GM20000 (cell line): Measurements from ENCODE around the gene PRDM4.
"Not testable (repeated sequence)": the region's sequence is repeated elsewhere in the genome, so short reads cannot be mapped to it uniquely, and the experiment has no call there.

Source experiments
- DNase-seq: peaks from one replicate; pipeline ENCODE4 v3.0.0; 2012; ENCODE audit warnings: low spot score
- TF ChIP-seq, protein P1 (sequence below): IDR thresholded peaks from 2 replicates; pipeline ENCODE4 v1.5.1; 2012; ENCODE audit warnings: mild to moderate bottlenecking, control low read depth; ENCODE audit errors: extremely low read depth, missing control alignments

The PRDM4 gene

DNA sequence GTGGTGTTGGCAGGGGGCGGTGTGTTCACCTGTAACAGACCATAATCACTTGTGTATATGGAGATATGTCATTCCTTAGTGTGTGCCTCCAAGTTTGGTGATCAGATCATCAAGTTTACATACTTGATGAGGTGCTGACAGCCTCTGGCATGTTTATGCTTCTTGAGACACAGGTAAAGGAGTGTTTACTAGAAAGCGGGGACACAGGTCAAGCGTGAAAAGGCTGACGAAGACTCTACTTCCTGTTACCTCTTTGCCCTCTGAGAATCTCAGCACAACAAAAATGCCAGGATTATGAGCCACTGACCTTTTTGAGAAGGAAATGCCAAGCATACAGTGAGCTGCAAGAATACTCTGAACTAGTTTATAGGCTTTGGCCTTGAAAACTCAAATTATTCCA is 29.6 kb downstream of the PRDM4 start:
- TF ChIP-seq, protein P1, sequence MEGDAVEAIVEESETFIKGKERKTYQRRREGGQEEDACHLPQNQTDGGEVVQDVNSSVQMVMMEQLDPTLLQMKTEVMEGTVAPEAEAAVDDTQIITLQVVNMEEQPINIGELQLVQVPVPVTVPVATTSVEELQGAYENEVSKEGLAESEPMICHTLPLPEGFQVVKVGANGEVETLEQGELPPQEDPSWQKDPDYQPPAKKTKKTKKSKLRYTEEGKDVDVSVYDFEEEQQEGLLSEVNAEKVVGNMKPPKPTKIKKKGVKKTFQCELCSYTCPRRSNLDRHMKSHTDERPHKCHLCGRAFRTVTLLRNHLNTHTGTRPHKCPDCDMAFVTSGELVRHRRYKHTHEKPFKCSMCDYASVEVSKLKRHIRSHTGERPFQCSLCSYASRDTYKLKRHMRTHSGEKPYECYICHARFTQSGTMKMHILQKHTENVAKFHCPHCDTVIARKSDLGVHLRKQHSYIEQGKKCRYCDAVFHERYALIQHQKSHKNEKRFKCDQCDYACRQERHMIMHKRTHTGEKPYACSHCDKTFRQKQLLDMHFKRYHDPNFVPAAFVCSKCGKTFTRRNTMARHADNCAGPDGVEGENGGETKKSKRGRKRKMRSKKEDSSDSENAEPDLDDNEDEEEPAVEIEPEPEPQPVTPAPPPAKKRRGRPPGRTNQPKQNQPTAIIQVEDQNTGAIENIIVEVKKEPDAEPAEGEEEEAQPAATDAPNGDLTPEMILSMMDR, result no peak
- DNase-seq, result no peak

DNA sequence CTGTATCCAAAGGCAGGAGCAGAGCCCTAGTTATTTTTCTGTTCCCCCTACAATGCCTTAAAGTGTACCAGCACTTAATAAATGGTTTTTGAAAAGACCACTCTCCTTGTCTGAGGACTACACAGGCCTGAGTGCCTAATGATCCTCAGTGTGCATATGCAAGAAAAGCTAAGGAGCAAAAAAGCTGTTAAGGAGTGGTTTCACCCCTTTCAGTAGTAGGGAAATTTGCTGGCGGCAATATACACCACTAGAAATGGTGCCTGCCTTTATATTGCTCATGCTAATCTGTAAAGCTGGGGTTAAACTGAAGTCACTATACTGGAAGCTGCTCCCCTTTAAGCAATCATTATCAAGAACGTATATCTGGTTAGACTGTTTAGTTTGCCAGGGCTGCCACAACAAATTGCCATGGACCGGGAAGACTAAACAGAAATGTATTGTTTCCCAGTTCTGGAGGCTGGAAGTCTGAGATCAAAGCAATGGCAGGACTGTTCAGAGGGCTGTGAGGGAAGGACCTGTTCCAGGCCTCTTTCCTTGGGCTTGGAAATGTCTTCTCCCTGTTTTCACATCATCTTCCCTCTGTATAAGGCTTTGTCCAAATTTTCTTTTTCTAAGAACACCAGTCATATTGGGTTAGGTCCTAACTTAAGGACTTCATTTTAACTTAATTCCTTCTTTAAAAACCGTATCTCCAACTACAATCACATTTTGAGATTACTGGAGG is 30.2 kb downstream of the PRDM4 start:
- no peak for DNase-seq
- TF ChIP-seq, protein P1, result no peak

DNA sequence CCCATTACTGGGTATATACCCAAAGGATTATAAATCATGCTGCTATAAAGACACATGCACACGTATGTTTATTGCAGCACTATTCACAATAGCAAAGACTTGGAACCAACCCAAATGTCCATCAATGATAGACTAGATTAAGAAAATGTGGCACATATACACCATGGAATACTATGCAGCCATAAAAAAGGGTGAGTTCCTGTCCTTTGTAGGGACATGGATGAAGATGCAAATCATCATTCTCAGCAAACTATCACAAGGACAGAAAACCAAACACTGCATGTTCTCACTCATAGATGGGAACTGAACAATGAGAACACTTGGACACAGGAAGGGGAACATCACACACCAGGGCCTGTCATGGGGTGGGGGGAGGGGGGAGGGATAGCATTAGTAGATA is 33.2 kb downstream of the PRDM4 start:
- not testable (repeated sequence) for DNase-seq

DNA sequence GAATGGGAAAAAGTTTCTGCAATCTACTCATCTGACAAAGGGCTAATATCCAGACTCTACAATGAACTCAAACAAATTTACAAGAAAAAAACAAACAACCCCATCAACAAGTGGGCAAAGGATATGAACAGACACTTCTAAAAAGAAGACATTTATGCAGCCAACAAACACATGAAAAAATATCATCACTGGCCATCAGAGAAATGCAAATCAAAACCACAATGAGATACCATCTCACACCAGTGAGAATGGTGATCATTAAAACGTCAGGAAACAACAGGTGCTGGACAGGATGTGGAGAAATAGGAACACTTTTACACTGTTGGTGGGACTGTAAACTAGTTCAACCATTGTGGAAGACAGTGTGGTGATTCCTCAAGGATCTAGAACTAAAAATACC is 33.6 kb downstream of the PRDM4 start:
- DNase-seq, result not testable (repeated sequence)

DNA sequence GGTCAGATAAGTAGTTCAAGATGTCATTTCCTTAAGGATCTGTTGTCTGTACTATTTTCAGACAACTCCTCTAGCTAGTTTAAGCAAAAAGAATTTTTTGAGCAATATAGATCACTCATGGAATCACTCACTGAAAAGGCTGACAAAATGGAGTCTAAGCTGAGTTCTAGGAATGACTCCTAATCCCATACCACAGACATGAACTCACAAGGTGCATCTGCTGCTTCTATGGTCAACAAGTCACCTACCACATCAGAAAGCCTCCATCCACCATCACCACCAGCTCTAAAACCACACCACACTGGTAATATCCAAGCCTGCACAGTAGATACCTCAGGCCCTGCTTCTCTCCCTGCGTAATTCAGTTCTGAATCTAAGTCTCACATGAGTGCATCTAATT is 42.3 kb downstream of the PRDM4 start:
- TF ChIP-seq, protein P1, result no peak
- no peak for DNase-seq

DNA sequence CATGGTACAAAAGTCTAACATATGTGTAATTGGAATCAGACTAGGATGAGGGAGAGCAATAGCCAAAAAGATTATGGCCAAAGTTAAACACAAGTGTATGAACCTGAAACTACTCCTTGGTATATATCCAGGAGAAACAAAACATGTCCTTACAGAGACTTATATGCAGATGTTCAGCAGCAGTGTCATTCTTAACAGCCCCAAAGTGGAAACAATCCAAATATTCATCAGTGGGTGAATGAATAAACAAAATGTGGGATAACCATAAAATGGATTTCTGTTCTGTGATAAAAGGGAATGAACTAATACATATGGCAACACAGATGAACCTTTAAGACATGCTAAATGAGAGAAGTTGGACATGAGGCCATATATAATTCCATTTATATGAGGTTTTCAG is 45.2 kb downstream of the PRDM4 start:
- no peak for DNase-seq

DNA sequence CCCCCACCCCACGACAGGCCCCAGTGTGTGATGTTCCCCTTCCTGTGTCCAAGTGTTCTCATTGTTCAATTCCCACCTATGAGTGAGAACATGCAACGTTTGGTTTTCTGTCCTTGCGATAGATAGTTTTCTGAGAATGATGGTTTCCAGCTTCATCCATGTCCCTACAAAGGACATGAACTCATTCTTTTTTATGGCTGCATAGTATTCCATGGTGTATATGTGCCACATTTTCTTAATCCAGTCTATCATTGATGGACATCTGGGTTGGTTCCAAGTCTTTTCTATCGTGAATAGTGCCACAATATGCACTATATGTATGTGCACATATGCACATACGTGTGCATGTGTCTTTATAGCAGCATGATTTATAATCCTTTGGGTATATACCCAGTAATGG is 55.4 kb downstream of the PRDM4 start:
- DNase-seq, result not testable (repeated sequence)

More for the DNA sequence above, 45.2 kb downstream of the PRDM4 start:
- TF ChIP-seq, protein P1, result no peak

DNA sequence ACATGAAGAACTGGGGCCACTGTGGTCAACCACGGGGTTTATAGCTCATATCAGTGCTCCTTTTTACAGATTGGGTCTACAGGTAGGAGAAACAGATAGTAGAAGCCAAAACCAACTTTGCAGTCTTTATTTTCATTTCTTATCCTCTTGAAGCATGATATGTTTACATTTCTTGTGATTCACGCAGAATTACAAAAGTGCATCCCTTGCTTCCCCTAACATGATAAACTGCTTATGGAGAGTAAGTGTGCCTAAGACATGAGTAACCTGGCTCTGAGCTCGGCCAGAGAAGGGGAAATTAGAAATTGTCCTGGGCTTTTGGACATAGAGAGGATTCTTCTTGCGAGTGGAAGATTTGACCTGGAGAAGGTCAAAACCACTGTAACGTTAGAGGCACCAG is 56.9 kb downstream of the PRDM4 start:
- TF ChIP-seq, protein P1, result no peak
- DNase-seq, result no peak

DNA sequence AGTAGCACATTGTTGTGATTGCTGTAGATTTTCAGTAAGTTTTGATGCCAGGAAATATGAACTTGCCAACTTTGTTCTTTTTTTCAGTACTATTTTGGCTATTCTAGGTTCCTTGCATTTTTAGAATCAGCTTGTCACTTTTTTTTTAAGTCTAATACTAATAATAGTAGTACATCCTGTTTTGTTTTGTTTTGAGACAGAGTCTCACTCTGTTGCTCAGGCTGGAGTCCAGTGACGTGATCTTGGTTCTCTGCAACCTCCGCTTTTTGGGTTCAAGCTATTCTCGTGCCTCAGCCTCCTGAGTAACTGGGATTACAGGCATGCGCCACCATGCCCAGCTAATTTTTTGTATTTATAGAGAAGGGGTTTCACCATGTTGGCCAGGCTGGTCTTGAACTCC is 58.8 kb downstream of the PRDM4 start:
- TF ChIP-seq, protein P1, result no peak
- DNase-seq, result no peak

DNA sequence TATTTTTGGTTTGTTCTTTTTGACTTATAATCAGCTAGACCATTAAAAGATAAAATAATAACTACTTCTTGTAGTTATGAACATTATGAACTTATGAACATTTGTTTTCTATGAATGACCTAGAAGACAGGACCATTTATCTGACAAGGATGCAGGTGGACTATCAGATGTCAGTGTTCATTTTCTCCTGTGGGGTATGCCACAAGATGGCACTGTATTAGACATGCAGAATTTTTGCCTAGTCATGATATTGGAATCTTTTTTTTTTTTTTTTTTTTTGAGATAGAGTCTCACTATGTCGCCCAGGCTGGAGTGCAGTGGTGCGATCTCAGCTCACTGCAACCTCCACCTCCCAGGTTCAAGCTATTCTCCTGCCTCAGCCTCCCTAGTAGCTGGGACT is 65.2 kb downstream of the PRDM4 start:
- not testable (repeated sequence) for DNase-seq
